Stimulated activated CD4-positive, alpha-beta T cell treated with anti-CD3 and anti-CD28 coated beads, Interleukin-15, amount 100 ng/mL, for 48 hours (primary cell): ENCODE results near the gene TNFAIP6.
"Not testable (repeated sequence)": the region's sequence is repeated elsewhere in the genome, so short reads cannot be mapped to it uniquely, and the experiment has no call there.

Source experiments
- DNase-seq, 2 donors: peaks; one replicate each; pipeline ENCODE4 v3.0.0-alpha.2; 2020; ENCODE audit warnings: low read depth in 2 of 2

TNFAIP6 gene

GRCh38 chr2:151357359-151357758 lies at the start of gene TNFAIP6:
Gene TNFAIP6, plus strand, starts transcription at chr2:151357592. Its CDS starts 75 bp downstream, at chr2:151357667.
- DNase-seq: no peak

GRCh38 chr2:151310313-151310712 lies 47.1 kb upstream of the TNFAIP6 start:
- DNase-seq: not testable (repeated sequence)

- DNase-seq: not testable (repeated sequence)
These were observed 45.0 kb upstream of the TNFAIP6 start for GRCh38 chr2:151312440-151312839.

GRCh38 chr2:151315381-151315903 lies 42.0 kb upstream of the TNFAIP6 start:
- no peak for DNase-seq

- no peak for DNase-seq
These were observed 31.8 kb upstream of the TNFAIP6 start for GRCh38 chr2:151325581-151326095.

GRCh38 chr2:151326554-151326953 lies 30.8 kb upstream of the TNFAIP6 start:
- no peak for DNase-seq

- DNase-seq: no peak
These were observed 27.4 kb upstream of the TNFAIP6 start for GRCh38 chr2:151329998-151330397.

GRCh38 chr2:151333083-151333482 lies 24.3 kb upstream of the TNFAIP6 start:
- no peak for DNase-seq

GRCh38 chr2:151334082-151334815 lies 23.1 kb upstream of the TNFAIP6 start:
- DNase-seq: no peak

GRCh38 chr2:151336863-151337371 lies 20.5 kb upstream of the TNFAIP6 start:
- no peak for DNase-seq

GRCh38 chr2:151337643-151338042 lies 19.7 kb upstream of the TNFAIP6 start:
- no peak for DNase-seq

GRCh38 chr2:151338115-151338514 lies 19.3 kb upstream of the TNFAIP6 start:
- DNase-seq: no peak

GRCh38 chr2:151343073-151343472 lies 14.3 kb upstream of the TNFAIP6 start:
- no peak for DNase-seq

GRCh38 chr2:151344191-151344590 lies 13.2 kb upstream of the TNFAIP6 start:
- not testable (repeated sequence) for DNase-seq

GRCh38 chr2:151344906-151345305 lies 12.5 kb upstream of the TNFAIP6 start:
- DNase-seq: no peak

GRCh38 chr2:151347294-151347693 lies 10.1 kb upstream of the TNFAIP6 start:
- no peak for DNase-seq

GRCh38 chr2:151347906-151348305 lies 9.5 kb upstream of the TNFAIP6 start:
- no peak for DNase-seq

- DNase-seq: no peak
These were observed 6.7 kb upstream of the TNFAIP6 start for GRCh38 chr2:151350579-151351195.

GRCh38 chr2:151353995-151354394 lies 3.4 kb upstream of the TNFAIP6 start:
- no peak for DNase-seq

GRCh38 chr2:151354807-151355206 lies 2.6 kb upstream of the TNFAIP6 start:
- DNase-seq: no peak

GRCh38 chr2:151358166-151358970 lies 976 bp downstream of the TNFAIP6 start:
- no peak for DNase-seq
